SK-N-MC (cell line): ENCODE data around the gene CACHD1.

Experiments
- DNase-seq: peaks from one replicate; pipeline ENCODE4 v3.0.0-alpha.2; 2011; ENCODE audit warnings: low read depth, low spot score
- H3K27ac ChIP-seq: fragments of 200-600 bp; sonication (generic); 2 replicates; pipeline ENCODE4 v1.5.1; 2016; ENCODE audit warnings: mixed run types
- H3K36me3 ChIP-seq: fragments of 200-600 bp; sonication (generic); 2 replicates; pipeline ENCODE4 v1.6.1; 2017; ENCODE audit warnings: antibody characterized with exemption, low read length, mixed read lengths; ENCODE audit not compliant: insufficient read depth
- H3K4me3 ChIP-seq: fragments of 200-600 bp; sonication (generic); 2 replicates; pipeline ENCODE4 v1.5.1; 2016
- H3K9ac ChIP-seq: fragments of 200-600 bp; sonication (generic); 2 replicates; pipeline ENCODE4 v1.8.0; 2017; ENCODE audit warnings: mixed run types, mixed read lengths; ENCODE audit not compliant: insufficient read length
- H3K9me3 ChIP-seq: fragments of 200-600 bp; sonication (generic); 2 replicates; pipeline ENCODE4 v1.6.1; 2017; ENCODE audit warnings: low read depth, mild to moderate bottlenecking, antibody characterized with exemption, low read length, moderate library complexity, mixed read lengths
- EZH2 ChIP-seq: fragments of 200-600 bp; sonication (generic); IDR thresholded peaks from one replicate; pipeline ENCODE4 v1.6.1; 2017; ENCODE audit warnings: antibody characterized with exemption
- FOXP2 ChIP-seq: optimal IDR thresholded peaks from 2 replicates; pipeline ENCODE3; 2011; ENCODE audit warnings: mild to moderate bottlenecking, moderate library complexity; ENCODE audit not compliant: insufficient read depth; ENCODE audit errors: extremely low read length, control extremely low read depth
- POLR2AphosphoS5 ChIP-seq: IDR thresholded peaks from 2 replicates; pipeline ENCODE4 v1.6.1; 2012; ENCODE audit warnings: mild to moderate bottlenecking, low read depth, low read length, borderline replicate concordance

Gene CACHD1

GRCh38 chr1:64563958-64564565 lies 94.1 kb downstream of the CACHD1 start:
- no peak overlapping the region for H3K27ac ChIP-seq
- H3K4me3 ChIP-seq = no peak overlapping the region
- H3K36me3 ChIP-seq = peaks cover 10% of the 10 kb centered on the region
- no peak for DNase-seq
- TF ChIP-seq FOXP2 = no peak
- no peak for TF ChIP-seq EZH2
- TF ChIP-seq POLR2AphosphoS5 = no peak
- no peak overlapping the region for H3K9ac ChIP-seq
- peaks cover 5% of the 10 kb centered on the region; the same call in 1 of the 2 replicates for H3K9me3 ChIP-seq

GRCh38 chr1:64564891-64565290 lies 95.0 kb downstream of the CACHD1 start:
- Histone ChIP-seq H3K27ac (no peak overlapping the region), H3K36me3 (peaks cover 5% of the 10 kb centered on the region), H3K4me3 (no peak overlapping the region), H3K9me3 (peaks cover 5% of the 10 kb centered on the region; the same call in 1 of the 2 replicates), H3K9ac (no peak overlapping the region)
- no peak for DNase-seq
- TF ChIP-seq EZH2 (no peak), FOXP2 (no peak), POLR2AphosphoS5 (no peak)

- no peak overlapping the region for H3K27ac ChIP-seq
- TF ChIP-seq FOXP2 (no peak), POLR2AphosphoS5 (no peak), EZH2 (no peak)
- no peak for DNase-seq
- H3K4me3 ChIP-seq = no peak overlapping the region
- no peak overlapping the region for H3K9ac ChIP-seq
- peaks cover 3% of the 10 kb centered on the region; the same call in 1 of the 2 replicates for H3K9me3 ChIP-seq
- peaks cover 4% of the 10 kb centered on the region; the same call in 1 of the 2 replicates for H3K36me3 ChIP-seq
Measured at GRCh38 chr1:64567426-64568170, 97.7 kb downstream of the CACHD1 start.

DNA sequence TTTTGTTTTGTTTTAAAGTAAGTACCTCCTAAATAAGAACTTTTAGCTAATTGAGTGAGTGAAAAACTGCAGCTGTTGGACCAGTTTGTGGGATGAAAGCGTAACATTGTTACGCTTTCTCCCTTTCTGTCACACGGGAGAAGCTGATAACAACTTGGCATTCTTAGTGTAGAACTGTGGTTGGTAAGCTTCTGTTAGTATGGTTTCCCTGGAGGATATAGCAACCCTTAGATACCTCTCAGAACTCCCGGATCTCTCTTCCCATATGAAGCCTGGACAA lies 98.2 kb downstream of the CACHD1 start:
- DNase-seq = no peak
- TF ChIP-seq FOXP2 = no peak
- TF ChIP-seq EZH2 = no peak
- no peak for TF ChIP-seq POLR2AphosphoS5
- Histone ChIP-seq H3K4me3 (no peak overlapping the region), H3K9ac (no peak overlapping the region), H3K9me3 (no peaks in the 10 kb centered on the region), H3K36me3 (no peaks in the 10 kb centered on the region), H3K27ac (no peak overlapping the region)

- DNase-seq = no peak
- no peak overlapping the region for H3K4me3 ChIP-seq
- no peak for TF ChIP-seq EZH2
- TF ChIP-seq POLR2AphosphoS5 = no peak
- TF ChIP-seq FOXP2 = no peak
- no peaks in the 10 kb centered on the region for H3K9me3 ChIP-seq
- H3K36me3 ChIP-seq = no peaks in the 10 kb centered on the region
- no peak overlapping the region for H3K9ac ChIP-seq
- peak overlapping the region; percentile 73 for H3K27ac ChIP-seq
Measured at GRCh38 chr1:64569411-64569810, 99.5 kb downstream of the CACHD1 start.

- H3K27ac ChIP-seq = no peak overlapping the region
- H3K36me3 ChIP-seq = no peaks in the 10 kb centered on the region
- TF ChIP-seq POLR2AphosphoS5 = no peak
- no peak for TF ChIP-seq FOXP2
- TF ChIP-seq EZH2 = no peak
- no peak overlapping the region for H3K4me3 ChIP-seq
- H3K9me3 ChIP-seq = no peaks in the 10 kb centered on the region
- DNase-seq = no peak
- no peak overlapping the region for H3K9ac ChIP-seq
Measured at GRCh38 chr1:64570267-64570855, 100.4 kb downstream of the CACHD1 start.

DNA sequence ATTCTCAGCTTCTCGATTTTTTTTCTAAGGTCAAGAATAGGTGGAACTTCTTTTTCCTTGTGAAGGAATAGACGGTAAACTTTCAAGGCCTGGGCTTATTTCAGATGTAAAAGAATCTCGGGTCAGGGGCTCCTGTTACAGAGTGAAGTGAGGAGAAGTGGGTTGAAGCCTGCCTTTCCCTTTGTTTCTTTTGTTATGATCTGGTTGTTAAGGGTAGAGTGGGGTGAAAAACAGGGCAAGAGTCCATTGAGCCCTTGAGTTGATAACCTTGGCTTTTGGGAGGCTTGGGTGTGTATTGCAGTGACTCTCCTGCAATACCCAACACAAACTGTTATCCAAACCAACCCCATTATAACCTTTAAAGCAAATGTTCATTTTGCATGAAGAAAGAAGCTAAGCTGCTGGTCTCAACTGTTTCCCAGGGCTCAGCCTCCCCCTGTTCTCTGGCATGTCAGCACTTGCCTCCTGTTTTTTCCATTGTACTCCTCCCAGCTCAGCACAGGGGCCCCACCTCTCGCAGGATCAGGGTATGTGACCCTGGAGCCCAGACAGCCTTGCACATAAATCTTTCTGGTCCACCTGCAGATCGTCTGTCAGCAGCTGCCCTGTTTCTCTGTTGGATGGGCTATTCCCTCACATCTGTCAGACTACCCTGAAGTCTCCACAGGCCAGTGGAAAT lies 102.4 kb downstream of the CACHD1 start:
- Histone ChIP-seq H3K36me3 (no peaks in the 10 kb centered on the region), H3K9me3 (no peaks in the 10 kb centered on the region), H3K27ac (no peak overlapping the region), H3K9ac (no peak overlapping the region), H3K4me3 (no peak overlapping the region)
- no peak for DNase-seq
- TF ChIP-seq EZH2 = no peak
- TF ChIP-seq POLR2AphosphoS5 = no peak
- TF ChIP-seq FOXP2 = no peak

DNA sequence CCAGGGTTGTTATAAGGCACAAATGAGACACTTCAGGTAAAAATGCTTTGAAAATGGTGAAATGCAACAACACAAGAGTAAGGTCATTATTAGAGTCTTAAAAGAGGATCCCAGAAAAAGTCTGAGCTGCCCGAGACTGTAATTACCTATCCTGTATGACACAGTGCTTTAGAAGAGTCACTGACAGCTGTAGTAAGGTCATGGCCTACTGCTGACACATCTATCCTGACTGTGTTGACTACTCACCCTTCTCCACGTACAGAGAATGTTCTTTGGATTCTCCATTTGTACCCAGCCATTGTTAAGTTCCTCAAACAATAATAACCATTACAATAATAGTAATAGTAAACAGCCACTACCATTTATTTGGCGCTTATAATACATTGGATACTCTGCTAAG lies 104.4 kb downstream of the CACHD1 start:
- no peak for TF ChIP-seq EZH2
- no peak for TF ChIP-seq POLR2AphosphoS5
- no peak for TF ChIP-seq FOXP2
- Histone ChIP-seq H3K4me3 (no peak overlapping the region), H3K36me3 (no peaks in the 10 kb centered on the region), H3K9ac (no peak overlapping the region), H3K9me3 (no peaks in the 10 kb centered on the region), H3K27ac (no peak overlapping the region)
- DNase-seq = no peak
